Central memory CD8-positive, alpha-beta T cell (primary cell): ENCODE data around the gene NBAS.

Experiments used
- ATAC-seq: fragments of 150-1000 bp; cut with Tn5 transposase; replicated peaks from 2 replicates; pipeline ENCODE4 v1.10.0; 2022; ENCODE audit warnings: mild to moderate bottlenecking, moderate FRiP score, moderate number of reproducible peaks; ENCODE audit not compliant: poor library complexity, severe bottlenecking; ENCODE audit errors: extremely low read depth
- DNase-seq, 2 donors: peaks; one replicate each; pipeline ENCODE4 v3.0.0; 2021; ENCODE audit warnings: low spot score in 2 of 2
- H3K27ac Mint-ChIP-seq: one replicate; pipeline ENCODE4 v1.8.0; 2022; ENCODE audit warnings: low read depth, mild to moderate bottlenecking, moderate library complexity, mixed read lengths
- H3K27me3 Mint-ChIP-seq: one replicate; pipeline ENCODE4 v1.8.0; 2022; ENCODE audit warnings: mixed read lengths
- H3K36me3 Mint-ChIP-seq: one replicate; pipeline ENCODE4 v1.8.0; 2022; ENCODE audit warnings: mild to moderate bottlenecking, moderate library complexity, mixed read lengths; ENCODE audit not compliant: insufficient read depth
- H3K4me1 Mint-ChIP-seq: one replicate; pipeline ENCODE4 v1.8.0; 2022; ENCODE audit warnings: mixed read lengths
- H3K4me3 Mint-ChIP-seq: one replicate; pipeline ENCODE4 v1.8.0; 2022; ENCODE audit warnings: mild to moderate bottlenecking, moderate library complexity, mixed read lengths
- H3K9me3 Mint-ChIP-seq: one replicate; pipeline ENCODE4 v1.8.0; 2022; ENCODE audit warnings: mixed read lengths

The NBAS gene

GRCh38 chr2:15147591-15147990 is 413.5 kb downstream of the NBAS start:
- no peak for DNase-seq
- Mint-ChIP-seq H3K27ac (no peak overlapping the region), H3K4me1 (peaks cover 7% of the 10 kb centered on the region)

GRCh38 chr2:15146960-15147359 is 414.2 kb downstream of the NBAS start:
- Mint-ChIP-seq H3K4me1 (peaks cover 13% of the 10 kb centered on the region), H3K27ac (no peak overlapping the region), H3K36me3 (peaks cover 3% of the 10 kb centered on the region), H3K27me3 (no peaks in the 10 kb centered on the region), H3K4me3 (no peak overlapping the region), H3K9me3 (no peaks in the 10 kb centered on the region)
- DNase-seq (no peak), ATAC-seq (no peak)

More at GRCh38 chr2:15147591-15147990, 413.5 kb downstream of the NBAS start:
- no peak overlapping the region for H3K4me3 Mint-ChIP-seq
- H3K9me3 Mint-ChIP-seq = no peaks in the 10 kb centered on the region
- ATAC-seq = no peak
- H3K27me3 Mint-ChIP-seq = no peaks in the 10 kb centered on the region
- no peaks in the 10 kb centered on the region for H3K36me3 Mint-ChIP-seq

- DNase-seq = no peak
- H3K9me3 Mint-ChIP-seq = no peaks in the 10 kb centered on the region
- peaks cover 20% of the 10 kb centered on the region for H3K4me1 Mint-ChIP-seq
- H3K27ac Mint-ChIP-seq = no peak overlapping the region
- peaks cover 3% of the 10 kb centered on the region for H3K36me3 Mint-ChIP-seq
- no peak for ATAC-seq
- H3K4me3 Mint-ChIP-seq = no peak overlapping the region
- no peaks in the 10 kb centered on the region for H3K27me3 Mint-ChIP-seq
Measured at GRCh38 chr2:15145919-15146318, 415.2 kb downstream of the NBAS start.

DNA sequence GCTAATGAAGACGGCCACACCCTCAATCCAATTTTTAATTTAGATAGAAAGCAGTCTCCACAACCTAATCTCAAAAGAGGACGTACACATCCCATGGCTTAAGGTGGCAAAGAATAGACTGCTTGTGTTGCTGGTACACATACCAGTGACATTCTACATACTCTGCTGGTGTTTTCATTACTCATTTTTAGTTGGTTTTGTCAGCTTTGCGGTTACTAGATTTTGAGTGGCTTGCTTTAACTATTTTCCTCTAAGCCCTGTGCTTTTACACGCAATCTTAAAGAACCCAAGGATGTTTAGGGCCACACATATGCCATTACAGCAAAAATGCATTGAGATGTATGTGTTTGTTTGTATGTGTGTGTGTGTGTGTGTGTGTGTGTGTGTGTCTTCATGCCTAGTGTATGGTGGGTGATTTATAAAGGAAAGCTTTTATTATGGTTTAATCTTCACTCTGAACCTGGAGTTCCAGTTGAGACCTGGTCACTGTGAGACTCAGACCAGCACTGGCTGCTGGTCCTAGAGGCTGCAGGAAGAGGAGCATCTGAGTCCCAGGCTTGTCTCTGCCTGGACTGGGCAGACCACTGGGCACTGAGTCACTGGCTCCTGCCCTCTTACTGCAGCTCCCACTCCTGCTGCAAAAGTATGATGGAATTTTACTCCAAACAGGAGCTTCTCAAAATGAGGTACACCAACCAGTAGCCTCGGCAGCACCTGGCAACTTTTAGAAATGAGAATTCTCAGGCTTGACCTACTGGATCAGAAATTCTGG is 415.9 kb downstream of the NBAS start:
- H3K4me3 Mint-ChIP-seq = no peak overlapping the region
- H3K27ac Mint-ChIP-seq = no peak overlapping the region
- peaks cover 21% of the 10 kb centered on the region for H3K4me1 Mint-ChIP-seq
- H3K9me3 Mint-ChIP-seq = no peaks in the 10 kb centered on the region
- H3K27me3 Mint-ChIP-seq = no peaks in the 10 kb centered on the region
- ATAC-seq (no peak), DNase-seq (no peak)
- peaks cover 3% of the 10 kb centered on the region for H3K36me3 Mint-ChIP-seq

GRCh38 chr2:15142069-15142689 is 419.0 kb downstream of the NBAS start:
- H3K9me3 Mint-ChIP-seq = no peaks in the 10 kb centered on the region
- no peaks in the 10 kb centered on the region for H3K27me3 Mint-ChIP-seq
- DNase-seq (peak; percentile 22 to 57), ATAC-seq (peak; percentile 95)
- H3K4me3 Mint-ChIP-seq = peak overlapping the region; percentile 10
- peak overlapping the region; percentile 36 for H3K27ac Mint-ChIP-seq
- peaks cover 21% of the 10 kb centered on the region for H3K4me1 Mint-ChIP-seq
- peaks cover 3% of the 10 kb centered on the region for H3K36me3 Mint-ChIP-seq

DNA sequence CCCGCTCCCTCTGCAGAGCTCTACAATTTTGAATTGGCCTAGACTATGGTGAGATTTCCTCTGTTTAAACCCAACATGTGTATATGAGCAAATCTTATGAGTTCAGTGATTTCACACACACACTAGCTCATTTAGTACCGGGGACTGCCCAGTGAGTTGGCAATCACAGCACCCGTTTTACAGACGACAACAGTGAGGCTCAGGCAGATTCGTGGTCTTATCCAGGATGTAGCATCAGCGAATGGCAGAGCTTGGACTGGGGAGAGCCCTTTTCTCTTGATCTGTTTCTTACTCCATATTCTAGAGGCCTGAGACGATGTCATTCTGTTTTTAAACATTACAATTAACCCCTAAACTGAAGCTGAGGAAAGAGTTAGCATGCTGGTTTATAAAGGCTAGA is 419.9 kb downstream of the NBAS start:
- H3K9me3 Mint-ChIP-seq = no peaks in the 10 kb centered on the region
- DNase-seq (no peak), ATAC-seq (no peak)
- H3K36me3 Mint-ChIP-seq = peaks cover 3% of the 10 kb centered on the region
- peaks cover 21% of the 10 kb centered on the region for H3K4me1 Mint-ChIP-seq
- H3K4me3 Mint-ChIP-seq = no peak overlapping the region
- no peaks in the 10 kb centered on the region for H3K27me3 Mint-ChIP-seq
- peak overlapping the region; percentile 36 for H3K27ac Mint-ChIP-seq

GRCh38 chr2:15136639-15137038 is 424.5 kb downstream of the NBAS start:
- no peak for DNase-seq
- ATAC-seq = no peak
- H3K27ac Mint-ChIP-seq = no peak overlapping the region
- H3K4me3 Mint-ChIP-seq = no peak overlapping the region
- no peaks in the 10 kb centered on the region for H3K36me3 Mint-ChIP-seq
- H3K27me3 Mint-ChIP-seq = no peaks in the 10 kb centered on the region
- peaks cover 5% of the 10 kb centered on the region for H3K4me1 Mint-ChIP-seq
- no peaks in the 10 kb centered on the region for H3K9me3 Mint-ChIP-seq

DNA sequence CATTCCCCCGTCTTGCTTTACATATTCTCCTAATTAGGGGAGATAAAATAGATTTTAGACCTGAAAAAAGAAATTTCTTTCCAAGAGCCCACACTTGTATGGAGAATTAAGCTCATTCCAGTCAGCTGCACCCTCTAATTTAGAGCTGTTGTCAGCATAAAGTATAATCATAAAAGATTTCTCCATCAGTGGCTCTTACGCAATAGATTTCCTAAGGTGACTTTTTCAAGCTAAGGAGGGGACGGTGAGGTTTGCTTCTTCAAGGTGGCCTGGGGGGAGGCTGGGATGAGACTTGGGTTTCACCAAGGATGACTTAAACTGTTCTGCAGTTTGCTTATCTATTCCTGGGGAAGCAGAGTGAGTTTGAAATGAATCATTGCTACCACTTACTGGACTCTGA is 426.2 kb downstream of the NBAS start:
- H3K27me3 Mint-ChIP-seq = no peaks in the 10 kb centered on the region
- H3K9me3 Mint-ChIP-seq = no peaks in the 10 kb centered on the region
- ATAC-seq (no peak), DNase-seq (no peak)
- no peaks in the 10 kb centered on the region for H3K36me3 Mint-ChIP-seq
- H3K27ac Mint-ChIP-seq = no peak overlapping the region
- H3K4me1 Mint-ChIP-seq = no peaks in the 10 kb centered on the region
- H3K4me3 Mint-ChIP-seq = no peak overlapping the region

DNA sequence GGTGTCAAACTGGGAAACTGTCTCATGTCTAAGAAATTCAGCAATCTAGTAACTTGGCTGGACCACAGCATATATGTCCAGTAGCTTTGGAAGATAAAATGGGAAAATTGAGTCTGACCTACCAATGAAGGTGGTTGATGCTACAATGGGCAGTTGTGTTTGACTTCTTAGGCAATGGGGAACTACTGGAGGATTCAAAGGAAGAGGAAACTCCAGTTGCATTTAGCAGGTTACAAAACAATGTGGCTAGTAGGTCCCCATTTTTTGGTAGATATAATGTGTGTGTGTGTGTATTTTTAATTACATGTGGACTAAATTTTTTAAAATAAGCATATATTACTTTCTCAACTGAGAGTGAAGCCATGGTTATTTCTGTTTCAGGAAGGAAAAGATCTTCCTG is 427.7 kb downstream of the NBAS start:
- H3K36me3 Mint-ChIP-seq = no peaks in the 10 kb centered on the region

GRCh38 chr2:15128846-15129245 is 432.3 kb downstream of the NBAS start:
- ATAC-seq (no peak), DNase-seq (no peak)
- no peaks in the 10 kb centered on the region for H3K9me3 Mint-ChIP-seq
- H3K4me3 Mint-ChIP-seq = no peak overlapping the region
- no peaks in the 10 kb centered on the region for H3K27me3 Mint-ChIP-seq
- H3K36me3 Mint-ChIP-seq = no peaks in the 10 kb centered on the region
- H3K27ac Mint-ChIP-seq = no peak overlapping the region
- H3K4me1 Mint-ChIP-seq = no peaks in the 10 kb centered on the region

More for the DNA sequence above, 427.7 kb downstream of the NBAS start:
- Mint-ChIP-seq H3K4me1 (no peaks in the 10 kb centered on the region), H3K9me3 (no peaks in the 10 kb centered on the region), H3K27ac (no peak overlapping the region), H3K27me3 (no peaks in the 10 kb centered on the region), H3K4me3 (no peak overlapping the region)
- ATAC-seq (no peak), DNase-seq (no peak)

DNA sequence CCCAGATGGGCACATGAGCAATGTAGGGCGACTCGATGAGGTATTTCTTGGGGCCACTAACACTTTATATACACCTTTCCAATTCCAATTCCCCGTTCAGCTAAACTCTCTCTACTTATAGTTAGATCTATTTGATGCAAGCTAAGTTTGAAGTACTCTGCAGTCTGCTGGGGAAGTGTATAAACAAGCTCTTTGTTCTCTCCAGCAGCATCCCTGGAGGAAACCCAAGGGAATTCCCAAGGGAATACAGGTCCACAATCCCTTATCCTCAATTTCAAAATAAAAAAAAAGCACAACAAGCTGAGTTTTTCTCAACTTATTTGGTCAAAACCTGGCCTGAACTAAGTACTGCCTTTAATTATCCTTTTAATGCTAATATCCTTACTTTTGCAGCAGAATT is 433.3 kb downstream of the NBAS start:
- Mint-ChIP-seq H3K36me3 (no peaks in the 10 kb centered on the region), H3K9me3 (no peaks in the 10 kb centered on the region), H3K27ac (no peak overlapping the region), H3K27me3 (no peaks in the 10 kb centered on the region), H3K4me1 (no peaks in the 10 kb centered on the region), H3K4me3 (no peak overlapping the region)
- ATAC-seq (no peak), DNase-seq (no peak)

- H3K27me3 Mint-ChIP-seq = no peaks in the 10 kb centered on the region
- no peak overlapping the region for H3K27ac Mint-ChIP-seq
- no peaks in the 10 kb centered on the region for H3K9me3 Mint-ChIP-seq
- no peaks in the 10 kb centered on the region for H3K36me3 Mint-ChIP-seq
- H3K4me1 Mint-ChIP-seq = no peaks in the 10 kb centered on the region
- no peak for ATAC-seq
- H3K4me3 Mint-ChIP-seq = no peak overlapping the region
- DNase-seq = no peak
Measured at GRCh38 chr2:15127301-15127700, 433.8 kb downstream of the NBAS start.

DNA sequence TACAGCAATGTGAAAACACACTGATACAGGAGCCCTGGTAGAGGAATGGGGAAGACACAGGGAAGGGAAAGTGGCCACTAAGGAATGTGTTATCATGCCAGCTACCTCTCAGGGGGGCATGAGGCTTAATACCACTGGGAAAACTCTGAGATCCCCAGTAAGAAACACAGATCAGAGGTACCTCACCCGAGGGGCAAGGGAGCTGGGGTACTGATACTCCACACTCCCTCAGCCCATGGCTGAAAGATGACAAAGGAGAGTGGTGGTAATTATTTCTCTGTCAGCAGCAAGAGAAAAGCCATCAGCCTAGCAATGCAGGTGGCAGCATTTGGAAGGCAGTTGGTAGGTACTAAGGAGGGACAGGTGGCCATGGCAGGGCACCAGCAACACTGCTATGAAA is 434.8 kb downstream of the NBAS start:
- no peak for ATAC-seq
- Mint-ChIP-seq H3K36me3 (no peaks in the 10 kb centered on the region), H3K4me3 (no peak overlapping the region), H3K27me3 (no peaks in the 10 kb centered on the region), H3K9me3 (no peaks in the 10 kb centered on the region), H3K4me1 (no peaks in the 10 kb centered on the region), H3K27ac (no peak overlapping the region)
- no peak for DNase-seq
